ENCODE data around the gene PASK. TPM values are rescaled to one million over a fixed set of nuclear protein-coding genes. Genes with fewer than 3 reads are reported as not detected.

PASK gene
- total RNA-seq, 1 experiment from 2014 or later: 80.9 TPM

DNA sequence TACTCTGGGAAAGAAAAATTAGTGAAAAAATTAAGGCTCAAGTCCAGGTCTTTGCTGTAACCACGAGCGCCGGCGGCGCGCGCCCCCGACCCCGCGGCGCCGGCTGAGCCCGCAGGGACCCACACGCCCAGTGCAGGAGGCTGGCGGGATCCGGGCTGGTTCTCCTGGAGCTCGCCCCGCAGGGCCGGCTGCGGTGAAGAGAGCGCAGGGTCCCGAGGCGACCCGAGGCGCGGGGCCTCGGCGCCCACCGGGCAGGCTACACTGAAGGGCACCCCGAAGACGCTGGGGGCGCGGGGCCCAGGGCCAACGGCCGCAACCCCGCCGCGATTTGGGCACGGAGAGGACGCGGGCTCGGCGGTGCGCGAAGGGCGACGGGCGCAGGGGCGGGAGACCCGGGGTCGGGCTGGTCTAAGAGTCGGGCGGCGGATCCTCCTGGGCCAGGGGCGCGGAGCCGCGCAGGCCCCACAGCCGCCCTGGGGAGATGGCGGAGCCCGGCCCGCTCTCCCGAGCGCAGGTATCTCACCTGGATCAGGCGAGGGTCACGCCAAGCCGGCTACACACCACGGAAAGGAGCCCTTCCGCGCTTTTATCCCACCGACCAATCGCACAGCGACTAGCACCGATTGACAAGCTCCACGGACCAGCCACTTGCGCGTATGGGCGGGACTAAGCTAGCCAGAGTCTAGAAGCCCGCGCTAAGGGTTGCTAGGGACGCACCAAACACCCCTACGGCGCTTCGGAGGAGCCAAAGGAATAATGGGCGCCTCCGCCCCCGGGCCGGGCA, at the start of gene PASK (continued):
- TF ChIP-seq, protein P1, sequence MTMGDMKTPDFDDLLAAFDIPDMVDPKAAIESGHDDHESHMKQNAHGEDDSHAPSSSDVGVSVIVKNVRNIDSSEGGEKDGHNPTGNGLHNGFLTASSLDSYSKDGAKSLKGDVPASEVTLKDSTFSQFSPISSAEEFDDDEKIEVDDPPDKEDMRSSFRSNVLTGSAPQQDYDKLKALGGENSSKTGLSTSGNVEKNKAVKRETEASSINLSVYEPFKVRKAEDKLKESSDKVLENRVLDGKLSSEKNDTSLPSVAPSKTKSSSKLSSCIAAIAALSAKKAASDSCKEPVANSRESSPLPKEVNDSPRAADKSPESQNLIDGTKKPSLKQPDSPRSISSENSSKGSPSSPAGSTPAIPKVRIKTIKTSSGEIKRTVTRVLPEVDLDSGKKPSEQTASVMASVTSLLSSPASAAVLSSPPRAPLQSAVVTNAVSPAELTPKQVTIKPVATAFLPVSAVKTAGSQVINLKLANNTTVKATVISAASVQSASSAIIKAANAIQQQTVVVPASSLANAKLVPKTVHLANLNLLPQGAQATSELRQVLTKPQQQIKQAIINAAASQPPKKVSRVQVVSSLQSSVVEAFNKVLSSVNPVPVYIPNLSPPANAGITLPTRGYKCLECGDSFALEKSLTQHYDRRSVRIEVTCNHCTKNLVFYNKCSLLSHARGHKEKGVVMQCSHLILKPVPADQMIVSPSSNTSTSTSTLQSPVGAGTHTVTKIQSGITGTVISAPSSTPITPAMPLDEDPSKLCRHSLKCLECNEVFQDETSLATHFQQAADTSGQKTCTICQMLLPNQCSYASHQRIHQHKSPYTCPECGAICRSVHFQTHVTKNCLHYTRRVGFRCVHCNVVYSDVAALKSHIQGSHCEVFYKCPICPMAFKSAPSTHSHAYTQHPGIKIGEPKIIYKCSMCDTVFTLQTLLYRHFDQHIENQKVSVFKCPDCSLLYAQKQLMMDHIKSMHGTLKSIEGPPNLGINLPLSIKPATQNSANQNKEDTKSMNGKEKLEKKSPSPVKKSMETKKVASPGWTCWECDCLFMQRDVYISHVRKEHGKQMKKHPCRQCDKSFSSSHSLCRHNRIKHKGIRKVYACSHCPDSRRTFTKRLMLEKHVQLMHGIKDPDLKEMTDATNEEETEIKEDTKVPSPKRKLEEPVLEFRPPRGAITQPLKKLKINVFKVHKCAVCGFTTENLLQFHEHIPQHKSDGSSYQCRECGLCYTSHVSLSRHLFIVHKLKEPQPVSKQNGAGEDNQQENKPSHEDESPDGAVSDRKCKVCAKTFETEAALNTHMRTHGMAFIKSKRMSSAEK (CRISPR knock-in tag; IDR thresholded peaks at IDR 0.05; ENCODE audit: borderline replicate concordance): no peak
- TF ChIP-seq NR1H2 (CRISPR knock-in tag; IDR thresholded peaks at IDR 0.05): no peak
- no peak; the same call in 1 of the 2 replicates for TF ChIP-seq FOXK1 (CRISPR knock-in tag; IDR thresholded peaks at IDR 0.05)
- TF ChIP-seq, protein P2, sequence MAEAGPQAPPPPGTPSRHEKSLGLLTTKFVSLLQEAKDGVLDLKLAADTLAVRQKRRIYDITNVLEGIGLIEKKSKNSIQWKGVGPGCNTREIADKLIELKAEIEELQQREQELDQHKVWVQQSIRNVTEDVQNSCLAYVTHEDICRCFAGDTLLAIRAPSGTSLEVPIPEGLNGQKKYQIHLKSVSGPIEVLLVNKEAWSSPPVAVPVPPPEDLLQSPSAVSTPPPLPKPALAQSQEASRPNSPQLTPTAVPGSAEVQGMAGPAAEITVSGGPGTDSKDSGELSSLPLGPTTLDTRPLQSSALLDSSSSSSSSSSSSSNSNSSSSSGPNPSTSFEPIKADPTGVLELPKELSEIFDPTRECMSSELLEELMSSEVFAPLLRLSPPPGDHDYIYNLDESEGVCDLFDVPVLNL (CRISPR knock-in tag; IDR thresholded peaks at IDR 0.05; ENCODE audit: borderline replicate concordance, low read depth): 0 out of 2 replicates have a peak, but pooled peaks have one; percentile 30
- TF ChIP-seq, protein P3, sequence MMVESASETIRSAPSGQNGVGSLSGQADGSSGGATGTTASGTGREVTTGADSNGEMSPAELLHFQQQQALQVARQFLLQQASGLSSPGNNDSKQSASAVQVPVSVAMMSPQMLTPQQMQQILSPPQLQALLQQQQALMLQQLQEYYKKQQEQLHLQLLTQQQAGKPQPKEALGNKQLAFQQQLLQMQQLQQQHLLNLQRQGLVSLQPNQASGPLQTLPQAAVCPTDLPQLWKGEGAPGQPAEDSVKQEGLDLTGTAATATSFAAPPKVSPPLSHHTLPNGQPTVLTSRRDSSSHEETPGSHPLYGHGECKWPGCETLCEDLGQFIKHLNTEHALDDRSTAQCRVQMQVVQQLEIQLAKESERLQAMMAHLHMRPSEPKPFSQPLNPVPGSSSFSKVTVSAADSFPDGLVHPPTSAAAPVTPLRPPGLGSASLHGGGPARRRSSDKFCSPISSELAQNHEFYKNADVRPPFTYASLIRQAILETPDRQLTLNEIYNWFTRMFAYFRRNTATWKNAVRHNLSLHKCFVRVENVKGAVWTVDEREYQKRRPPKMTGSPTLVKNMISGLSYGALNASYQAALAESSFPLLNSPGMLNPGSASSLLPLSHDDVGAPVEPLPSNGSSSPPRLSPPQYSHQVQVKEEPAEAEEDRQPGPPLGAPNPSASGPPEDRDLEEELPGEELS (CRISPR knock-in tag; IDR thresholded peaks at IDR 0.05): peak; percentile 37; the same call in 1 of the 2 replicates
- TF ChIP-seq, protein P4, sequence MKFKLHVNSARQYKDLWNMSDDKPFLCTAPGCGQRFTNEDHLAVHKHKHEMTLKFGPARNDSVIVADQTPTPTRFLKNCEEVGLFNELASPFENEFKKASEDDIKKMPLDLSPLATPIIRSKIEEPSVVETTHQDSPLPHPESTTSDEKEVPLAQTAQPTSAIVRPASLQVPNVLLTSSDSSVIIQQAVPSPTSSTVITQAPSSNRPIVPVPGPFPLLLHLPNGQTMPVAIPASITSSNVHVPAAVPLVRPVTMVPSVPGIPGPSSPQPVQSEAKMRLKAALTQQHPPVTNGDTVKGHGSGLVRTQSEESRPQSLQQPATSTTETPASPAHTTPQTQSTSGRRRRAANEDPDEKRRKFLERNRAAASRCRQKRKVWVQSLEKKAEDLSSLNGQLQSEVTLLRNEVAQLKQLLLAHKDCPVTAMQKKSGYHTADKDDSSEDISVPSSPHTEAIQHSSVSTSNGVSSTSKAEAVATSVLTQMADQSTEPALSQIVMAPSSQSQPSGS (CRISPR knock-in tag; IDR thresholded peaks at IDR 0.05; ENCODE audit: borderline replicate concordance, low read depth): no peak
- peak; percentile 77; the same call in 1 of the 2 replicates for TF ChIP-seq RELA (CRISPR knock-in tag; IDR thresholded peaks at IDR 0.05; ENCODE audit: borderline replicate concordance)
- TF ChIP-seq RORB (CRISPR knock-in tag; IDR thresholded peaks at IDR 0.05): no peak
- no peak for TF ChIP-seq HMGA2 (CRISPR knock-in tag; IDR thresholded peaks at IDR 0.05)
- no peak for TF ChIP-seq ZNF671 (CRISPR knock-in tag; IDR thresholded peaks at IDR 0.05)
- TF ChIP-seq, protein P5, sequence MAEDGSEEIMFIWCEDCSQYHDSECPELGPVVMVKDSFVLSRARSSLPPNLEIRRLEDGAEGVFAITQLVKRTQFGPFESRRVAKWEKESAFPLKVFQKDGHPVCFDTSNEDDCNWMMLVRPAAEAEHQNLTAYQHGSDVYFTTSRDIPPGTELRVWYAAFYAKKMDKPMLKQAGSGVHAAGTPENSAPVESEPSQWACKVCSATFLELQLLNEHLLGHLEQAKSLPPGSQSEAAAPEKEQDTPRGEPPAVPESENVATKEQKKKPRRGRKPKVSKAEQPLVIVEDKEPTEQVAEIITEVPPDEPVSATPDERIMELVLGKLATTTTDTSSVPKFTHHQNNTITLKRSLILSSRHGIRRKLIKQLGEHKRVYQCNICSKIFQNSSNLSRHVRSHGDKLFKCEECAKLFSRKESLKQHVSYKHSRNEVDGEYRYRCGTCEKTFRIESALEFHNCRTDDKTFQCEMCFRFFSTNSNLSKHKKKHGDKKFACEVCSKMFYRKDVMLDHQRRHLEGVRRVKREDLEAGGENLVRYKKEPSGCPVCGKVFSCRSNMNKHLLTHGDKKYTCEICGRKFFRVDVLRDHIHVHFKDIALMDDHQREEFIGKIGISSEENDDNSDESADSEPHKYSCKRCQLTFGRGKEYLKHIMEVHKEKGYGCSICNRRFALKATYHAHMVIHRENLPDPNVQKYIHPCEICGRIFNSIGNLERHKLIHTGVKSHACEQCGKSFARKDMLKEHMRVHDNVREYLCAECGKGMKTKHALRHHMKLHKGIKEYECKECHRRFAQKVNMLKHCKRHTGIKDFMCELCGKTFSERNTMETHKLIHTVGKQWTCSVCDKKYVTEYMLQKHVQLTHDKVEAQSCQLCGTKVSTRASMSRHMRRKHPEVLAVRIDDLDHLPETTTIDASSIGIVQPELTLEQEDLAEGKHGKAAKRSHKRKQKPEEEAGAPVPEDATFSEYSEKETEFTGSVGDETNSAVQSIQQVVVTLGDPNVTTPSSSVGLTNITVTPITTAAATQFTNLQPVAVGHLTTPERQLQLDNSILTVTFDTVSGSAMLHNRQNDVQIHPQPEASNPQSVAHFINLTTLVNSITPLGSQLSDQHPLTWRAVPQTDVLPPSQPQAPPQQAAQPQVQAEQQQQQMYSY (CRISPR knock-in tag; IDR thresholded peaks at IDR 0.05): 0 out of 2 replicates have a peak, but pooled peaks have one; percentile 29
- peak; percentile 14; the same call in 1 of the 2 replicates for TF ChIP-seq ZNF317 (CRISPR knock-in tag; IDR thresholded peaks at IDR 0.05; ENCODE audit: borderline replicate concordance, low read depth)
- TF ChIP-seq, protein P6, sequence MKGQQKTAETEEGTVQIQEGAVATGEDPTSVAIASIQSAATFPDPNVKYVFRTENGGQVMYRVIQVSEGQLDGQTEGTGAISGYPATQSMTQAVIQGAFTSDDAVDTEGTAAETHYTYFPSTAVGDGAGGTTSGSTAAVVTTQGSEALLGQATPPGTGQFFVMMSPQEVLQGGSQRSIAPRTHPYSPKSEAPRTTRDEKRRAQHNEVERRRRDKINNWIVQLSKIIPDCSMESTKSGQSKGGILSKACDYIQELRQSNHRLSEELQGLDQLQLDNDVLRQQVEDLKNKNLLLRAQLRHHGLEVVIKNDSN (CRISPR knock-in tag; IDR thresholded peaks at IDR 0.05): peak; percentile 31; the same call in 1 of the 2 replicates
- TF ChIP-seq, protein P7, sequence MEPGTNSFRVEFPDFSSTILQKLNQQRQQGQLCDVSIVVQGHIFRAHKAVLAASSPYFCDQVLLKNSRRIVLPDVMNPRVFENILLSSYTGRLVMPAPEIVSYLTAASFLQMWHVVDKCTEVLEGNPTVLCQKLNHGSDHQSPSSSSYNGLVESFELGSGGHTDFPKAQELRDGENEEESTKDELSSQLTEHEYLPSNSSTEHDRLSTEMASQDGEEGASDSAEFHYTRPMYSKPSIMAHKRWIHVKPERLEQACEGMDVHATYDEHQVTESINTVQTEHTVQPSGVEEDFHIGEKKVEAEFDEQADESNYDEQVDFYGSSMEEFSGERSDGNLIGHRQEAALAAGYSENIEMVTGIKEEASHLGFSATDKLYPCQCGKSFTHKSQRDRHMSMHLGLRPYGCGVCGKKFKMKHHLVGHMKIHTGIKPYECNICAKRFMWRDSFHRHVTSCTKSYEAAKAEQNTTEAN (CRISPR knock-in tag; IDR thresholded peaks at IDR 0.05): 0 out of 2 replicates have a peak, but pooled peaks have one; percentile 25
- peak; percentile 79 for TF ChIP-seq TEAD1 (CRISPR knock-in tag; IDR thresholded peaks at IDR 0.05)
- TF ChIP-seq NR2C2 (CRISPR knock-in tag; IDR thresholded peaks at IDR 0.05): no peak
- TF ChIP-seq KAT7 (CRISPR knock-in tag; IDR thresholded peaks at IDR 0.05; ENCODE audit: borderline replicate concordance): no peak
- TF ChIP-seq, protein P8, sequence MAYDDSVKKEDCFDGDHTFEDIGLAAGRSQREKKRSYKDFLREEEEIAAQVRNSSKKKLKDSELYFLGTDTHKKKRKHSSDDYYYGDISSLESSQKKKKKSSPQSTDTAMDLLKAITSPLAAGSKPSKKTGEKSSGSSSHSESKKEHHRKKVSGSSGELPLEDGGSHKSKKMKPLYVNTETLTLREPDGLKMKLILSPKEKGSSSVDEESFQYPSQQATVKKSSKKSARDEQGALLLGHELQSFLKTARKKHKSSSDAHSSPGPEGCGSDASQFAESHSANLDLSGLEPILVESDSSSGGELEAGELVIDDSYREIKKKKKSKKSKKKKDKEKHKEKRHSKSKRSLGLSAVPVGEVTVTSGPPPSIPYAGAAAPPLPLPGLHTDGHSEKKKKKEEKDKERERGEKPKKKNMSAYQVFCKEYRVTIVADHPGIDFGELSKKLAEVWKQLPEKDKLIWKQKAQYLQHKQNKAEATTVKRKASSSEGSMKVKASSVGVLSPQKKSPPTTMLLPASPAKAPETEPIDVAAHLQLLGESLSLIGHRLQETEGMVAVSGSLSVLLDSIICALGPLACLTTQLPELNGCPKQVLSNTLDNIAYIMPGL (CRISPR knock-in tag; IDR thresholded peaks at IDR 0.05): peak; percentile 51; the same call in 1 of the 2 replicates
- no peak for TF ChIP-seq CBFB (CRISPR knock-in tag; IDR thresholded peaks at IDR 0.05; ENCODE audit: low read depth)
- TF ChIP-seq SP1 (CRISPR knock-in tag; conservative IDR thresholded peaks at IDR 0.05): peak; percentile 51
